ENCODE measurements around the gene ATG4A.

- no peak for TF ChIP-seq POLR2A (IDR thresholded peaks at IDR 0.05)
- TF ChIP-seq, protein P1, sequence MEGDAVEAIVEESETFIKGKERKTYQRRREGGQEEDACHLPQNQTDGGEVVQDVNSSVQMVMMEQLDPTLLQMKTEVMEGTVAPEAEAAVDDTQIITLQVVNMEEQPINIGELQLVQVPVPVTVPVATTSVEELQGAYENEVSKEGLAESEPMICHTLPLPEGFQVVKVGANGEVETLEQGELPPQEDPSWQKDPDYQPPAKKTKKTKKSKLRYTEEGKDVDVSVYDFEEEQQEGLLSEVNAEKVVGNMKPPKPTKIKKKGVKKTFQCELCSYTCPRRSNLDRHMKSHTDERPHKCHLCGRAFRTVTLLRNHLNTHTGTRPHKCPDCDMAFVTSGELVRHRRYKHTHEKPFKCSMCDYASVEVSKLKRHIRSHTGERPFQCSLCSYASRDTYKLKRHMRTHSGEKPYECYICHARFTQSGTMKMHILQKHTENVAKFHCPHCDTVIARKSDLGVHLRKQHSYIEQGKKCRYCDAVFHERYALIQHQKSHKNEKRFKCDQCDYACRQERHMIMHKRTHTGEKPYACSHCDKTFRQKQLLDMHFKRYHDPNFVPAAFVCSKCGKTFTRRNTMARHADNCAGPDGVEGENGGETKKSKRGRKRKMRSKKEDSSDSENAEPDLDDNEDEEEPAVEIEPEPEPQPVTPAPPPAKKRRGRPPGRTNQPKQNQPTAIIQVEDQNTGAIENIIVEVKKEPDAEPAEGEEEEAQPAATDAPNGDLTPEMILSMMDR (IDR thresholded peaks at IDR 0.05) = no peak
Observed at GRCh38 chrX:108072746-108073145, 18.8 kb upstream of the ATG4A start.

Measured in tibial nerve (tissue), 3 donors.